K562 (cell line): Measurements from ENCODE around the gene GYS1. TPM values are rescaled to one million over a fixed set of nuclear protein-coding genes. Genes with fewer than 3 reads are reported as not detected.
A peak's percentile ranks its signal among the peaks of the same experiment; 100 is the strongest.

Source experiments
- ATF7 ChIP-seq: fragments of 450-650 bp; IDR thresholded peaks from 2 replicates; pipeline ENCODE4 v1.7.1; 2014; ENCODE audit warnings: mild to moderate bottlenecking, moderate library complexity
- BRCA1 ChIP-seq, 2 experiments: fragments of 450-650 bp in 1 of 2; sonication (generic) in 1 of 2; formaldehyde crosslinking in 1 of 2; IDR thresholded peaks; 2 replicates each; pipeline versions ENCODE4 v1.5.0 to v1.6.1; 2017 to 2020; ENCODE audit warnings: mild to moderate bottlenecking in 1 of 2, missing genetic modification reagents in 1 of 2
- CBFA2T3 ChIP-seq: fragments of 450-650 bp; IDR thresholded peaks from 2 replicates; pipeline ENCODE4 v1.6.1; 2017
- DPF2 ChIP-seq: fragments of 450-650 bp; IDR thresholded peaks from 2 replicates; pipeline ENCODE4 v1.6.1; 2016
- EHMT2 ChIP-seq: fragments of 450-650 bp; IDR thresholded peaks from 2 replicates; pipeline ENCODE4 v1.6.1; 2018; ENCODE audit warnings: antibody characterized with exemption
- ELF2 ChIP-seq: fragments of 250-450 bp; sonication (Bioruptor Pico); IDR thresholded peaks from 2 replicates; pipeline ENCODE4 v1.5.0; 2021; ENCODE audit warnings: mild to moderate bottlenecking
- FOXA1 ChIP-seq: fragments of 450-650 bp; IDR thresholded peaks from 2 replicates; pipeline ENCODE4 v1.6.1; 2016; ENCODE audit warnings: mild to moderate bottlenecking, borderline replicate concordance
- FOXK1 ChIP-seq: sonication (generic); formaldehyde crosslinking; IDR thresholded peaks from 2 replicates; pipeline ENCODE4 v1.8.0; 2022; ENCODE audit warnings: missing genetic modification reagents, mild to moderate bottlenecking, borderline replicate concordance
- FOXP1 ChIP-seq: sonication (generic); formaldehyde crosslinking; IDR thresholded peaks from 2 replicates; pipeline ENCODE4 v1.8.0; 2022; ENCODE audit warnings: mild to moderate bottlenecking, missing genetic modification reagents
- HDAC2 ChIP-seq: fragments of 450-650 bp; IDR thresholded peaks from 2 replicates; pipeline ENCODE4 v1.6.1; 2016; ENCODE audit warnings: mild to moderate bottlenecking
- HLTF ChIP-seq: fragments of 450-650 bp; IDR thresholded peaks from 2 replicates; pipeline ENCODE4 v1.6.1; 2016
- KLF10 ChIP-seq: fragments of 250-450 bp; sonication (Bioruptor Pico); IDR thresholded peaks from 2 replicates; pipeline ENCODE4 v1.6.1; 2021; ENCODE audit warnings: matching md5 sums
- MCM7 ChIP-seq, 2 experiments: fragments of 450-650 bp; IDR thresholded peaks; 2 replicates each; pipeline ENCODE4 v1.6.1; 2016 to 2018
- MYC ChIP-seq, 2 experiments: fragments of 250-450 bp in 1 of 2; sonication (Bioruptor Pico) in 1 of 2; IDR thresholded peaks; 2 replicates each; pipeline versions ENCODE4 v1.5.1 to v1.6.1; 2012 to 2021; ENCODE audit warnings: low read depth in 2 of 2, borderline replicate concordance in 1 of 2, improper control_type of control experiment in 1 of 2, low read length in 1 of 2, mild to moderate bottlenecking in 1 of 2, moderate library complexity in 1 of 2
- NRF1 ChIP-seq, 2 experiments: fragments of 450-650 bp; IDR thresholded peaks in 1 of 2; conservative IDR thresholded peaks in 1 of 2; 2 replicates each; pipeline ENCODE4 v1.6.1; 2014; ENCODE audit warnings: mild to moderate bottlenecking in 2 of 2
- POLR3A ChIP-seq: IDR thresholded peaks from 2 replicates; pipeline ENCODE4 v1.6.1; 2011; ENCODE audit warnings: borderline replicate concordance, mild to moderate bottlenecking, moderate library complexity; ENCODE audit not compliant: insufficient read length, insufficient read depth; ENCODE audit errors: extremely low read depth
- RAD21 ChIP-seq, 2 experiments: fragments of 250-450 bp in 1 of 2; fragments of 450-650 bp in 1 of 2; sonication (Bioruptor Pico) in 1 of 2; formaldehyde crosslinking in 1 of 2; IDR thresholded peaks in 1 of 2; conservative IDR thresholded peaks in 1 of 2; 2 replicates each; pipeline versions ENCODE4 v1.4.0 to v1.8.0; 2020 to 2022; ENCODE audit warnings: mild to moderate bottlenecking in 2 of 2, moderate library complexity in 1 of 2
- SMAD2 ChIP-seq: fragments of 150-350 bp; IDR thresholded peaks from 2 replicates; pipeline ENCODE4 v1.6.1; 2014; ENCODE audit warnings: low read depth, mild to moderate bottlenecking, low read length
- TCF7 ChIP-seq: sonication (generic); IDR thresholded peaks from 2 replicates; pipeline ENCODE4 v1.6.1; 2016; ENCODE audit warnings: antibody characterized with exemption, borderline replicate concordance
- ZBTB17 ChIP-seq: fragments of 450-650 bp; formaldehyde crosslinking; IDR thresholded peaks from 2 replicates; pipeline ENCODE4 v1.4.0; 2020; ENCODE audit warnings: mild to moderate bottlenecking
- ZBTB8A ChIP-seq: fragments of 450-650 bp; IDR thresholded peaks from 2 replicates; pipeline ENCODE4 v1.6.1; 2018; ENCODE audit warnings: mild to moderate bottlenecking, moderate library complexity; ENCODE audit not compliant: partially characterized antibody
- ZC3H4 ChIP-seq: sonication (generic); formaldehyde crosslinking; IDR thresholded peaks from 2 replicates; pipeline ENCODE4 v1.9.0; 2021; ENCODE audit warnings: missing genetic modification reagents, borderline replicate concordance
- ZNF780A ChIP-seq: fragments of 250-450 bp; sonication (Bioruptor Pico); IDR thresholded peaks from 2 replicates; pipeline ENCODE4 v1.5.0; 2021; ENCODE audit warnings: mild to moderate bottlenecking
- polyA plus RNA-seq, 8 experiments: library from polyadenylated mRNA; depleted of rRNA in 4 of 8; stranded (reverse) in 5 of 8; unstranded in 3 of 8; fragments of >200 nt; fragmentation: Nextera tagmentation in 2 of 8; fragmentation: Illumina TruSeq in 1 of 8; extraction: Ambion mirVana in 2 of 8; extraction: Trizol in 1 of 8; gene quantifications; 2 replicates each; pipeline versions ENCODE4 v1.2.1 to v1.2.3, GENCODE V29; 2011 to 2014; ENCODE audit warnings: inconsistent platforms in 1 of 8, missing spikeins in 1 of 8
- total RNA-seq, 7 experiments: library from RNA; depleted of rRNA in 6 of 7; stranded (reverse); fragments of >200 nt in 6 of 7; fragmentation: Illumina TruSeq in 2 of 7; extraction: Trizol in 2 of 7; gene quantifications; 2 replicates each; pipeline versions ENCODE4 v1.2.1 to v1.2.3, GENCODE V29; 2011 to 2021; ENCODE audit warnings: low replicate concordance in 1 of 7
- TF ChIP-seq, protein P1 (sequence below): fragments of 250-450 bp; sonication (Bioruptor Pico); IDR thresholded peaks from 2 replicates; pipeline ENCODE4 v1.4.0; 2020; ENCODE audit warnings: borderline replicate concordance
- TF ChIP-seq, protein P2 (sequence below): fragments of 450-650 bp; formaldehyde crosslinking; conservative IDR thresholded peaks from 2 replicates; pipeline ENCODE4 v1.4.0; 2022; ENCODE audit warnings: mild to moderate bottlenecking, missing genetic modification characterization
- TF ChIP-seq, protein P3 (sequence below): sonication (generic); formaldehyde crosslinking; IDR thresholded peaks from 2 replicates; pipeline ENCODE4 v1.8.0; 2022; ENCODE audit warnings: mild to moderate bottlenecking, missing genetic modification reagents
- TF ChIP-seq, protein P4 (sequence below): sonication (generic); formaldehyde crosslinking; IDR thresholded peaks from 2 replicates; pipeline ENCODE4 v1.8.0; 2022; ENCODE audit warnings: mild to moderate bottlenecking, low read depth, missing genetic modification reagents

The GYS1 gene
- total and polyA plus RNA-seq, 9 of the 15 experiments (the other 6 are each of a cell fraction or from before 2014, with no cell fraction given): 1.9 to 31.1 (median 15.2) TPM

DNA sequence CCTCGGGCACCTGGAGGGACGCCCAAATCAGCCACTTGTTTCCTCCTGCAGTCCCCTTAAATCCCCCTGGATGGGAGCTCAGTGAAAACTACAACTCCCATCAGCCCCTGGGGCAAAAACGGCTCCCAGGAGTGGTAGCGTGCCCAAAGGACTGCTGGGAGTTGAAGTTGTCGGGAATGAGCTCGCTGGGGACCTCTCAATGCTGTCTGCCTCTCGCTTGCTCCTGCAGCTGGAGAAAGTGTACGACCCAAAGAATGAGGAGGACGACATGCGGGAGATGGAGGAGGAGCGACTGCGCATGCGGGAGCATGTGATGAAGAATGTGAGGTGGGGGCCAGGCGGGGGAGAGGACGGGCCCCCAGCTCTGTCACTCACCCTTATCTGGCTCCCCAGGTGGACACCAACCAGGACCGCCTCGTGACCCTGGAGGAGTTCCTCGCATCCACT is 74.3 kb downstream of the GYS1 start (continued):
- TF ChIP-seq, protein P1, sequence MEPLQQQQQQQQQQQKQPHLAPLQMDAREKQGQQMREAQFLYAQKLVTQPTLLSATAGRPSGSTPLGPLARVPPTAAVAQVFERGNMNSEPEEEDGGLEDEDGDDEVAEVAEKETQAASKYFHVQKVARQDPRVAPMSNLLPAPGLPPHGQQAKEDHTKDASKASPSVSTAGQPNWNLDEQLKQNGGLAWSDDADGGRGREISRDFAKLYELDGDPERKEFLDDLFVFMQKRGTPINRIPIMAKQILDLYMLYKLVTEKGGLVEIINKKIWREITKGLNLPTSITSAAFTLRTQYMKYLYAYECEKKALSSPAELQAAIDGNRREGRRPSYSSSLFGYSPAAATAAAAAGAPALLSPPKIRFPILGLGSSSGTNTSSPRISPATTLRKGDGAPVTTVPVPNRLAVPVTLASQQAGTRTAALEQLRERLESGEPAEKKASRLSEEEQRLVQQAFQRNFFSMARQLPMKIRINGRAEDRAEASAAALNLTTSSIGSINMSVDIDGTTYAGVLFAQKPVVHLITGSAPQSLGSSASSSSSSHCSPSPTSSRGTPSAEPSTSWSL (CRISPR knock-in tag): no peak
- TF ChIP-seq DPF2 (peak; percentile 48), MYC (IDR thresholded peaks at IDR 0.05; ENCODE audit: low read depth, low read length) (peak; percentile 53; the same call in 1 of the 2 replicates), MYC (CRISPR knock-in tag; IDR thresholded peaks at IDR 0.05; ENCODE audit: borderline replicate concordance, low read depth) (no peak), HLTF (no peak), EHMT2 (no peak), FOXA1 (no peak), ZBTB17 (CRISPR knock-in tag) (no peak), ZBTB8A (no peak), RAD21 (CRISPR knock-in tag; conservative IDR thresholded peaks at IDR 0.05 in 1 of 2, IDR thresholded peaks at IDR 0.05 in 1 of 2) (no peak), ATF7 (peak; percentile 56), POLR3A (no peak), HDAC2 (peak; percentile 20; the same call in 1 of the 2 replicates), ELF2 (CRISPR knock-in tag) (no peak), CBFA2T3 (peak; percentile 67), ZC3H4 (CRISPR knock-in tag) (no peak), KLF10 (CRISPR knock-in tag) (no peak), MCM7 (IDR thresholded peaks at IDR 0.05) (no peak), NRF1 (conservative IDR thresholded peaks at IDR 0.05 in 1 of 2, IDR thresholded peaks at IDR 0.05 in 1 of 2) (peak; percentile 89 to 91), ZNF780A (CRISPR knock-in tag) (no peak), BRCA1 (IDR thresholded peaks at IDR 0.05) (no peak), BRCA1 (CRISPR knock-in tag; IDR thresholded peaks at IDR 0.05) (no peak), FOXK1 (CRISPR knock-in tag) (no peak), TCF7 (no peak), SMAD2 (no peak), FOXP1 (CRISPR knock-in tag) (no peak)
- TF ChIP-seq, protein P2, sequence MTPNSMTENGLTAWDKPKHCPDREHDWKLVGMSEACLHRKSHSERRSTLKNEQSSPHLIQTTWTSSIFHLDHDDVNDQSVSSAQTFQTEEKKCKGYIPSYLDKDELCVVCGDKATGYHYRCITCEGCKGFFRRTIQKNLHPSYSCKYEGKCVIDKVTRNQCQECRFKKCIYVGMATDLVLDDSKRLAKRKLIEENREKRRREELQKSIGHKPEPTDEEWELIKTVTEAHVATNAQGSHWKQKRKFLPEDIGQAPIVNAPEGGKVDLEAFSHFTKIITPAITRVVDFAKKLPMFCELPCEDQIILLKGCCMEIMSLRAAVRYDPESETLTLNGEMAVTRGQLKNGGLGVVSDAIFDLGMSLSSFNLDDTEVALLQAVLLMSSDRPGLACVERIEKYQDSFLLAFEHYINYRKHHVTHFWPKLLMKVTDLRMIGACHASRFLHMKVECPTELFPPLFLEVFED (CRISPR knock-in tag): no peak
- TF ChIP-seq, protein P3, sequence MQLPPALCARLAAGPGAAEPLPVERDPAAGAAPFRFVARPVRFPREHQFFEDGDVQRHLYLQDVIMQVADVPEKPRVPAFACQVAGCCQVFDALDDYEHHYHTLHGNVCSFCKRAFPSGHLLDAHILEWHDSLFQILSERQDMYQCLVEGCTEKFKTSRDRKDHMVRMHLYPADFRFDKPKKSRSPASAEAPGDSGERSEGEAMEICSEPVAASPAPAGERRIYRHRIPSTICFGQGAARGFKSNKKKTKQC: no peak
- TF ChIP-seq, protein P4, sequence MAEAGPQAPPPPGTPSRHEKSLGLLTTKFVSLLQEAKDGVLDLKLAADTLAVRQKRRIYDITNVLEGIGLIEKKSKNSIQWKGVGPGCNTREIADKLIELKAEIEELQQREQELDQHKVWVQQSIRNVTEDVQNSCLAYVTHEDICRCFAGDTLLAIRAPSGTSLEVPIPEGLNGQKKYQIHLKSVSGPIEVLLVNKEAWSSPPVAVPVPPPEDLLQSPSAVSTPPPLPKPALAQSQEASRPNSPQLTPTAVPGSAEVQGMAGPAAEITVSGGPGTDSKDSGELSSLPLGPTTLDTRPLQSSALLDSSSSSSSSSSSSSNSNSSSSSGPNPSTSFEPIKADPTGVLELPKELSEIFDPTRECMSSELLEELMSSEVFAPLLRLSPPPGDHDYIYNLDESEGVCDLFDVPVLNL (CRISPR knock-in tag): no peak
